HG03175 (cell line): ENCODE data around the gene MAOA.
"Not testable (repeated sequence)": the region's sequence is repeated elsewhere in the genome, so short reads cannot be mapped to it uniquely, and the experiment has no call there.

ENCODE experiments used
- ATAC-seq: cut with Tn5 transposase; IDR thresholded peaks from one replicate; pipeline ENCODE4 v1.9.1; 2021; ENCODE audit warnings: mild to moderate bottlenecking, moderate library complexity; ENCODE audit not compliant: unreplicated experiment

MAOA gene

DNA sequence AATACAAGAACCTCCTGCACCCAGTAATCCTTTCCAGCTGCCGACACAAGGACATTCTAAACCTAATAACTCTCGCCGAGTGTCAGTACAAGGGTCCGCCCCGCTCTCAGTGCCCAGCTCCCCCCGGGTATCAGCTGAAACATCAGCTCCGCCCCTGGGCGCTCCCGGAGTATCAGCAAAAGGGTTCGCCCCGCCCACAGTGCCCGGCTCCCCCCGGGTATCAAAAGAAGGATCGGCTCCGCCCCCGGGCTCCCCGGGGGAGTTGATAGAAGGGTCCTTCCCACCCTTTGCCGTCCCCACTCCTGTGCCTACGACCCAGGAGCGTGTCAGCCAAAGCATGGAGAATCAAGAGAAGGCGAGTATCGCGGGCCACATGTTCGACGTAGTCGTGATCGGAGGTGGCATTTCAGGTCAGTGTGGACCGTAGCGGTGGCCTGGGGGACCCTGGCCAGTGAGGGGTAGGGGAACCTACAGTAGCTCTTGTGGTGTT lies at the start of gene MAOA:
TSS of gene MAOA (plus strand) at position 295 of the 490 bp plus-strand sequence. CDS start at position 338, 43 bp downstream.
- ATAC-seq: no peak

DNA sequence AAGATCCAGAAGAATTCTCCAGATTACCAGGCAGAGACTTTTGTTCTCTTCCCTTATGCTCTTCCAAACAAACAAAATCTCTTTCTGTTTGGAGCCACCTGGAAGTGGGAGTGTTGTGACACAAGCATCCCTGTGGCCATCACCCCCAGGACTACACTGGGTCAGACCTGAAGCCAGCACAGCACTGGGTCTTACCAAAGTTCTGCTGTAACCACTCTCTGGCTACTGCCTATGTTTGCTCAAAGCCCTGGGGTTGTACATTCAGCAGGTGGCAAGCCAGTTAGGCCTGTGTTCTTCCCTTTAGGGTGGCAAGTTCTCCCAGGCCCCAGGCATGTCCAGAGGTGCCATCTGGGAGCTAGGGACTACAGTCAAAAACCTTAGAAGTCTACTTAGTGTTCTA lies 43.7 kb upstream of the MAOA start:
- ATAC-seq: no peak

- no peak for ATAC-seq
Observed at GRCh38 chrX:43615660-43616059, 40.4 kb upstream of the MAOA start.

DNA sequence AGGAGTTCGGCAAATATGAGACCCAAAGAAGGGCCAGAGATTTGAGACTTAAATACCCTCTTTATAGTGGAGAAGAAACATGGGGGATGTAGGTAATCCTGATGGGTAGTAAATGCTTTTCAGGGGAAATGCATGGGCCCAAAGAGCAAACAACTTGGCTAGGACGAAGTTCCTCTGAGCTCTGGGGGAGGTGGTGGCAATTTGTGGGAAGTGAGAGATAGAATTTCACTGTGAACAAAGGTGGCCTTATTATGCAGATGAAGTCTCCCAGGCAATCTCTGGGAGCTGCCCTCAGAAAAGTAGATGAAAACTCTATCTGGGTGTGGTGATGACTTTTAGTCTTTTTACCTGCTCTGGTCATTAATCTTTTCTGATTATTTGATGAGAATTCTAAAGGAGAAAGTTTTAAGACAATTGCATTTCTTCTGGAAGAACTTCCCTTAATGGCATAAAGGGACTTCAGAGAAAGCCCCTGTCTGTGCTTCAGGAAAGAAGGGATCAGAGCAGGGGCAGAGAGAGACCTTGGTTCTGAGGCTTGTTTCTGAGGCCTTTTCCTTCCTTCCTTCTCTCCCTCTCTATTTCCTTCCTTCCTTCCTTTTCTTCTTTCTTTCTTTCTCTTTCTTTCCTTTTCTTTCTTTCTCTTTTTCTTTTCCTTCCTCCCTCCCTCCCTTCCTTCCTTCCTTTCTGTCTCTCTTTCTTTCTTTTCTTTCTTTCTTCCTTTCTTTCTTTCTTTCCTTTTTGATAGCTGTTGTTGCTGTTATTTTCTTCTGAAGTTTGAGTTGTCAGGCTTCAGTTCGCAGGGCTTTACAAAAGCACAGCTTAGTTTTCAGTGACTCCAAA lies 37.5 kb upstream of the MAOA start:
- no peak for ATAC-seq

DNA sequence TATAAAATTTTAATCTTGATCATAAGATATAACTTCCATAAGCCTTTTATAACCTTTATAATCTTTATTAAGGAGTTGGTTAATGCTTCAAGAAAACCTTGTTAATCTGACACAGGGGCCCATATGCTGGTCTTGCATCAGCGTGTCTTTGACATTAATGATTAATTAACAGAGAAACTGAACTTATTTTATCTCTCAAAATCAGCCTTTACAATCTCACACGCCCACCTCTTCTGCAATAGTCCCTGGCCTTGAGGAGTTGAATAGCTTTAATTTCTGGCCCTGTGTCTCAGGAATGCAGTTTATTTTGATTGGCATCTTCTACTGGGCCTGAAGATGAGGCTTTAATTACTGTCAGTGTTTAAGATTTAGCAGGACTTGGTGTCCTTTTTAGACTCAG lies 36.2 kb upstream of the MAOA start:
- not testable (repeated sequence) for ATAC-seq

DNA sequence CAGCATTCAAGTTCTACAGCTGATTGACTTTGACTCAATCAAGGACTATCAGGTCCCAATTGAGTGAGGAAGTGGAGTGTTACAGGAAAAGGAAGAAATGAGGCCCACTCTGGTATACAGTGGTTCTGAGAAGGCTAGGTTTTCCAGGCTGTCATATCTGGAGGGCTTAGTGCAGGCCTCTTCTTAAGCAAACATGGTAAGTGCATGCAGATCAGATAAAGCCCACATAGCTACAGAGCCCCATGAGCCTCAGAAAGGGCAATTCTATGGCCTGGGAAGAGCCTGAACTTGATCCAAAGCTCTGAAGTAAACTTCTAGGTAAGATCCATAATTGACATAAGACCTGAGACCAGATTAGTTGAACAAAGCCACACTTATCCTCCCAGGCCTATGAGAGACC lies 29.0 kb upstream of the MAOA start:
- ATAC-seq: no peak

- no peak for ATAC-seq
Observed at GRCh38 chrX:43627669-43628068, 28.4 kb upstream of the MAOA start.

DNA sequence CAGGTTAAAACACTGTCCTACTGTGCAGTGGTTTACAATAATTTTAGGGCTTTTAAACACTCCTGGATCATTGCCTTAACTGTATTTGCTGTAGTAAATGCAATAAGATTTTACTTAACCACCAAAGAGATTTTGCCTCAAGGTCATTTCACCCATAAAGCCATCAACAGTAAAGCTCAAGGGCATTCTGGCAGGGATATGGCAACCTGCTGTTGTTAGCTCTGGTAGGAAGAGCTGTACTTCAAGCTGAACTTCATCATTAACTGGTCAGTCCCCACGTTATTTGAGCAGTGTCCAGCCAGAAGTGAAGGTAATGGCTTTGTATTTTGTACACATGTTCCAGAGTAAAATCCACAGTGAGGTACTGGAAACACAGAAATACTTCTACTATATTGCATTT lies 26.9 kb upstream of the MAOA start:
- no peak for ATAC-seq

- ATAC-seq: no peak
Observed at GRCh38 chrX:43631841-43632240, 24.3 kb upstream of the MAOA start.

DNA sequence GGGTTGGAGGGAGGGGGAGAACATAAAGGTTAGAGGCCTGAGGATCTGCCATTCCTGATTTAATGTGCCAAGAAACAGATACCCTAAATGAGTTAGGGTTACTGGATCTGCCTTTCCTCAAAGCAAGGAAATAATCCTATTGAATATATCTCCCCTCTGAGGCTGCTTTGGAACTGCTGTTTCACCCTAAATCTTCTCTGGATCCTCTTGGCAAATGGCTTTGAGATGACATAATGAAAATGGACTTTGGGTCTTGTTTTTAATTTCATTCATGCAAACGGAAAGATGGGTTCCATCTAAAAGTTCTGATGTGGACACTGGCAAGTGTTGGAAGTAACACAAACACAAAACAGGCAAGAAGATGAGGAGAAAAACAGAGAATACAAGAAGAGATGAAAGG lies 23.0 kb upstream of the MAOA start:
- ATAC-seq: no peak

- no peak for ATAC-seq
Observed at GRCh38 chrX:43633757-43634156, 22.3 kb upstream of the MAOA start.

- ATAC-seq: no peak
Observed at GRCh38 chrX:43640482-43640881, 15.6 kb upstream of the MAOA start.

DNA sequence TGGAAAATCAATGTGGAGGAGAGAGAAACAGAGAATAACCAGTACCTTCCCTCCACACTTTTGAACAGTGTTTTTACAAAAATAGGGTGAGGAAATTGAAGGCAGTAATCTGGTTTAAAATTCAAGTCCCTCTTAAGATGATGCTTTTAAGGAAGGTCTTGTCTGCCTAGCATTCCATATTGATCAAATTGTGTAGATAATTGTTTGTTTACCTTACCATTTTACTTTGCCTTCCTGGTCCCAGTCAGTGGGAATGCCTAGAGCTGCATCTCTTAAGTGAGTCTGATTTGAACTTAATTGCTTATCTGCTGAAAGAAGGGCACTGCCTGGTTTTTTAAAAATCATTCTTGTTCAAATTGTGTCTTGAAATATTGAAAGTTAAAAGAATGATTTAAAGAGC lies 14.4 kb upstream of the MAOA start:
- no peak for ATAC-seq

DNA sequence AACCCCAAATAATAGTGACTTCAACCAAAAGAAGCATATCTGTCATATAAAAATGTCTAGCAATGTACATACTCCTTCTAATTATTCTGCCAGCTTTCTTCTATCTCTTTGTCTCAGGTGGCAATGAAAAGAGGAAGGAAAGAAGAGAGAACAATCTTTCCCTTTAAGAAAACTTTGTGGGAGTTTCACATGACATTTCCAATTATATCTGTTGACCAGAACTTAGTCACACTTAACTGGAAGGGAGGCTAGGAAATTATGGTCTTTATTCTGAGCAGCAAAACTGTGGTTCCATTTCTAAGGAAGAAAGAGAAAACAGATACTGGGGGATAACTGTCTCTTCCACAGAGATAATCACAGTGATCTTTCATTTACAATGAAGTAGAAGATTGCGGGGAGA lies 12.9 kb upstream of the MAOA start:
- ATAC-seq: no peak

- no peak for ATAC-seq
Observed at GRCh38 chrX:43643662-43644061, 12.4 kb upstream of the MAOA start.

- ATAC-seq: no peak
Observed at GRCh38 chrX:43644124-43644701, 11.9 kb upstream of the MAOA start.

DNA sequence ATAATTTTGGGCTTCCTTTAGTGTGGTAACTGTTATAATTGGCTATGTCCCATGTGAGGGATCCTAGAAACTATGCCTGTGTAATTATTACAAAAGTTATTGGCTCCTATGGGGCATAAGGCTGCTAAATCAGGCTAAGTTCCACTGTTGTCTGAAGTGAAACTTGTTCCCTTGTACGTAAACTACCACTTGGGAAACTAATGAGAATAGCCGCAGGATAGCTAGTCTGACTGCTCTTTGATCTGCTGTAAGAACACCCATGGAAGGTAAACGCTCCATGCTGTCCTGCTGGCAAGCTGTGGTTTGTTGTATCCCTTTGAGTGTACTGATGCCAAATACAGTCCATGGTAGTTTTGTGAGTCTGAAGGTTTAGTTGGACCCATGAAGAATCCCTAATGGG lies 9.3 kb upstream of the MAOA start:
- no peak for ATAC-seq

DNA sequence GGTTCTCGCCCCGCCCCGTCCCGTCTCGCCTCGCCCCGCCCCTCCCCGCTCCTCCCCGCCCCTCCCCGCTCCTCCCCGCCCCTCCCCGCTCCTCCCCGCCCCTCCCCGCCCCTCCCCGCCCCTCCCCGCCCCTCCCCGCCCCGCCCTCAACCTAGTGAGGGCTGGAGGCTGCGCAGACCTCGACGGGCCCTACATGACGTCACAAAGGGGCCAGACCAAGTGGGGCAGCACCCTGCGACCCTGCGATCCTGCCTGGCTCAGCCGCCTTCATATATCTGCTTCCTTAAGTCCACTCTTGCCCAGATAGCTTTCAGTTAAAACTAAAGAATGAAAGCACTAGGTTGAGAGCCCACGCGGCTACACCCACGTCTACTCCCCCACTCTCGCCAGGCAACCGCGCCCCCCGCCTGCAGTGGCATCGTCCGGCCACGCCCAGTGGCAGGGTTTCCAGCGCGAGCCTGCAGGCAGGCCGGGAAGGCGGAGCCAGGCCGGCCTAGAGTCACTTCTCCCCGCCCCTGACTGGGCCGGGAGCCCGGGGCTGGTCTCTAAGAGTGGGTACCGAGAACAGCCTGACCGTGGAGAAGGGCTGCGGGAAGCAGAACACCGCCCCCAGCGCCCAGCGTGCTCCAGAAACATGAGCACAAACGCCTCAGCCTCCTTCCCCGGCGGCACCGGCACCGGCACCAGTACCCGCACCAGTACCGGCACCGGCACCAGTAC lies 1.5 kb upstream of the MAOA start:
- ATAC-seq: peak; percentile 94

- no peak for ATAC-seq
Observed at GRCh38 chrX:43655151-43656004, 721 bp upstream of the MAOA start.

GRCh38 chrX:43657671-43658070 lies 1.6 kb downstream of the MAOA start:
- ATAC-seq: no peak
